TTC549 (cell line): ENCODE results near the gene ASXL2.

ENCODE experiments used
- FAIRE-seq: peaks from 2 replicates; lab custom pipeline; 2012; peaks lifted over from hg19 to GRCh38; lab: Jason Lieb, UNC

The ASXL2 gene

GRCh38 chr2:25797620-25798488 is 80.4 kb downstream of the ASXL2 start:
- no peak for FAIRE-seq

- no peak for FAIRE-seq
Measured at GRCh38 chr2:25794544-25795276, 83.6 kb downstream of the ASXL2 start.

- FAIRE-seq: peak; percentile 5
Measured at GRCh38 chr2:25790074-25790790, 88.1 kb downstream of the ASXL2 start.

GRCh38 chr2:25788457-25788856 is 89.8 kb downstream of the ASXL2 start:
- no peak for FAIRE-seq

GRCh38 chr2:25787020-25787419 is 91.3 kb downstream of the ASXL2 start:
- no peak for FAIRE-seq

- no peak for FAIRE-seq
Measured at GRCh38 chr2:25784404-25784803, 93.9 kb downstream of the ASXL2 start.

GRCh38 chr2:25777077-25777476 is 101.2 kb downstream of the ASXL2 start:
- FAIRE-seq: no peak

- FAIRE-seq: no peak
Measured at GRCh38 chr2:25772078-25772477, 106.2 kb downstream of the ASXL2 start.

GRCh38 chr2:25763575-25763974 is 114.7 kb downstream of the ASXL2 start:
- no peak for FAIRE-seq

- no peak for FAIRE-seq
Measured at GRCh38 chr2:25760297-25760696, 118.0 kb downstream of the ASXL2 start.

- no peak for FAIRE-seq
Measured at GRCh38 chr2:25758348-25758747, 119.9 kb downstream of the ASXL2 start.

GRCh38 chr2:25757906-25758305 is 120.4 kb downstream of the ASXL2 start:
- FAIRE-seq: no peak

- FAIRE-seq: no peak
Measured at GRCh38 chr2:25756536-25756935, 121.8 kb downstream of the ASXL2 start.

GRCh38 chr2:25749676-25750075 is 128.6 kb downstream of the ASXL2 start:
- FAIRE-seq: no peak

GRCh38 chr2:25744055-25744454 is 134.2 kb downstream of the ASXL2 start:
- no peak for FAIRE-seq

- FAIRE-seq: no peak
Measured at GRCh38 chr2:25743132-25743830, 135.0 kb downstream of the ASXL2 start.

- FAIRE-seq: no peak
Measured at GRCh38 chr2:25742501-25742900, 135.8 kb downstream of the ASXL2 start.

- no peak for FAIRE-seq
Measured at GRCh38 chr2:25740810-25741381, 137.4 kb downstream of the ASXL2 start.

GRCh38 chr2:25738383-25739343 is 139.6 kb downstream of the ASXL2 start:
- FAIRE-seq: no peak

- no peak for FAIRE-seq
Measured at GRCh38 chr2:25736899-25737515, 141.3 kb downstream of the ASXL2 start.
